ELF-1 (cell line): ENCODE results near the gene ARHGAP9.
"Not testable (repeated sequence)": the region's sequence is repeated elsewhere in the genome, so short reads cannot be mapped to it uniquely, and the experiment has no call there.

Experiments
- DNase-seq: peaks from one replicate; pipeline ENCODE4 v3.0.0-alpha.2; 2016; ENCODE audit warnings: low read depth, low spot score

ARHGAP9 gene

GRCh38 chr12:57459055-57459749 lies 20.5 kb downstream of the ARHGAP9 start:
- DNase-seq = peak; percentile 98

- no peak for DNase-seq
Measured at GRCh38 chr12:57458665-57459054, 21.0 kb downstream of the ARHGAP9 start.

GRCh38 chr12:57456737-57457490 lies 22.8 kb downstream of the ARHGAP9 start:
- DNase-seq = no peak

GRCh38 chr12:57456145-57456700 lies 23.4 kb downstream of the ARHGAP9 start:
- peak; percentile 89 for DNase-seq

GRCh38 chr12:57455374-57456144 lies 24.1 kb downstream of the ARHGAP9 start:
- DNase-seq = no peak

- DNase-seq = peak; percentile 79
Measured at GRCh38 chr12:57454566-57455373, 24.9 kb downstream of the ARHGAP9 start, which contains the start of gene INHBE. TSS of gene INHBE (plus strand) at chr12:57455307. CDS start at chr12:57455537, 230 bp downstream.

GRCh38 chr12:57454213-57454565 lies 25.5 kb downstream of the ARHGAP9 start:
- DNase-seq = no peak

GRCh38 chr12:57452937-57453509 lies 26.6 kb downstream of the ARHGAP9 start:
- DNase-seq = peak; percentile 86

- peak; percentile 63 for DNase-seq
Measured at GRCh38 chr12:57452181-57452936, 27.3 kb downstream of the ARHGAP9 start.

GRCh38 chr12:57451233-57451778 lies 28.4 kb downstream of the ARHGAP9 start:
- DNase-seq = no peak

- no peak for DNase-seq
Measured at GRCh38 chr12:57450057-57450456, 29.6 kb downstream of the ARHGAP9 start.

GRCh38 chr12:57449375-57449774 lies 30.3 kb downstream of the ARHGAP9 start:
- DNase-seq = no peak

GRCh38 chr12:57448669-57449068 lies 31.0 kb downstream of the ARHGAP9 start:
- no peak for DNase-seq

- DNase-seq = no peak
Measured at GRCh38 chr12:57446292-57446960, 33.2 kb downstream of the ARHGAP9 start.

GRCh38 chr12:57444744-57445143 lies 34.9 kb downstream of the ARHGAP9 start:
- no peak for DNase-seq

GRCh38 chr12:57444337-57444736 lies 35.3 kb downstream of the ARHGAP9 start:
- DNase-seq = not testable (repeated sequence)

- DNase-seq = no peak
Measured at GRCh38 chr12:57441846-57442427, 37.7 kb downstream of the ARHGAP9 start.

GRCh38 chr12:57441393-57441792 lies 38.3 kb downstream of the ARHGAP9 start:
- not testable (repeated sequence) for DNase-seq

GRCh38 chr12:57439762-57440266 lies 39.9 kb downstream of the ARHGAP9 start:
- no peak for DNase-seq
